ENCODE data around the gene SV2A. TPM values are rescaled to one million over a fixed set of nuclear protein-coding genes. Genes with fewer than 3 reads are reported as not detected.

SV2A gene
- total RNA-seq, 4 donors from 2014 or later, result 0.12 to 0.56 (median 0.30) TPM

GRCh38 chr1:149925345-149925744, 7.7 kb upstream of the SV2A start:
- in situ Hi-C loops (cut with MboI; ENCODE audit: low sequenced_read_pairs in 4 of 4), result no loop called here
- H3K27me3 ChIP-seq, result no peaks in the 10 kb centered on the region
- intact Hi-C loops (cut with DNase I; ENCODE audit: low total_unique reads), result no loop called here
- no peak for ATAC-seq
- no peak overlapping the region for H3K27ac ChIP-seq
- no peaks in the 10 kb centered on the region for H3K9me3 ChIP-seq
- H3K36me3 ChIP-seq, result peaks cover 0 to 54% of the 10 kb centered on the region in 2 donors
- TF ChIP-seq POLR2A (IDR thresholded peaks at IDR 0.05) (no peak), CTCF (IDR thresholded peaks at IDR 0.05 in 4 of 5, conservative IDR thresholded peaks at IDR 0.05 in 1 of 5) (no peak)
- peaks cover 29 to 33% of the 10 kb centered on the region in 2 donors for H3K4me1 ChIP-seq
- DNase-seq, result no peak
- no peak overlapping the region for H3K4me3 ChIP-seq

- no peaks in the 10 kb centered on the region for H3K9me3 ChIP-seq
- DNase-seq, result no peak
- in situ Hi-C loops (cut with MboI; ENCODE audit: low sequenced_read_pairs in 4 of 4), result no loop called here
- H3K27me3 ChIP-seq, result peaks cover 0 to 4% (median under 1%) of the 10 kb centered on the region in 3 donors
- no peak overlapping the region for H3K4me3 ChIP-seq
- TF ChIP-seq POLR2A (IDR thresholded peaks at IDR 0.05) (no peak), CTCF (IDR thresholded peaks at IDR 0.05 in 4 of 5, conservative IDR thresholded peaks at IDR 0.05 in 1 of 5) (no peak)
- H3K27ac ChIP-seq, result no peak overlapping the region
- no peak for ATAC-seq
- H3K36me3 ChIP-seq, result peaks cover 0 to 54% of the 10 kb centered on the region in 2 donors
- H3K4me1 ChIP-seq, result peaks cover 29 to 32% of the 10 kb centered on the region in 2 donors
- intact Hi-C loops (cut with DNase I; ENCODE audit: low total_unique reads), result no loop called here
These were observed 6.0 kb upstream of the SV2A start for GRCh38 chr1:149923626-149924025.

GRCh38 chr1:149916898-149917252, 769 bp downstream of the SV2A start:
- Histone ChIP-seq H3K9me3 (no peaks in the 10 kb centered on the region), H3K27ac (no peak overlapping the region), H3K4me3 (no peak overlapping the region), H3K27me3 (peaks cover 11 to 19% (median 13%) of the 10 kb centered on the region in 3 donors), H3K36me3 (peaks cover 0 to 3% of the 10 kb centered on the region in 2 donors), H3K4me1 (no peaks in the 10 kb centered on the region)
- ATAC-seq (no peak), DNase-seq (no peak)
- intact Hi-C loops (cut with DNase I; ENCODE audit: low total_unique reads) (no loop called here), in situ Hi-C loops (cut with MboI; ENCODE audit: low sequenced_read_pairs in 4 of 4) (no loop called here)
- no peak for TF ChIP-seq CTCF (IDR thresholded peaks at IDR 0.05 in 4 of 5, conservative IDR thresholded peaks at IDR 0.05 in 1 of 5)
- no peak for TF ChIP-seq POLR2A (IDR thresholded peaks at IDR 0.05)

GRCh38 chr1:149916193-149916897, 1.3 kb downstream of the SV2A start:
- intact Hi-C loops (cut with DNase I; ENCODE audit: low total_unique reads) (no loop called here), in situ Hi-C loops (cut with MboI; ENCODE audit: low sequenced_read_pairs in 4 of 4) (no loop called here)
- Histone ChIP-seq H3K27ac (no peak overlapping the region), H3K9me3 (no peaks in the 10 kb centered on the region), H3K36me3 (no peaks in the 10 kb centered on the region), H3K27me3 (peaks cover 11 to 19% (median 13%) of the 10 kb centered on the region in 3 donors), H3K4me1 (no peaks in the 10 kb centered on the region), H3K4me3 (no peak overlapping the region)
- DNase-seq, result no peak
- no peak for ATAC-seq
- TF ChIP-seq CTCF (IDR thresholded peaks at IDR 0.05 in 4 of 5, conservative IDR thresholded peaks at IDR 0.05 in 1 of 5), result no peak
